ENCODE measurements around the gene CDH23.

Gene CDH23

GRCh38 chr10:71714592-71714991 lies 317.9 kb downstream of the CDH23 start:
- peak overlapping the region; percentile 84 for H3K27ac ChIP-seq
- no peak for DNase-seq (ENCODE audit: low spot score)
- no peak for TF ChIP-seq CTCF (conservative IDR thresholded peaks at IDR 0.05; ENCODE audit: low read depth)
- CTCF ChIA-PET = interaction anchor here (0.7 to 2.1 kb wide), 3 partner anchors 18 to 173 kb away, joined by 3 to 10 read pairs (median 6); partner anchors contain the start of gene VSIR
- POLR2A ChIA-PET (ENCODE audit: low non-redundant PET) = no interaction called here

DNA sequence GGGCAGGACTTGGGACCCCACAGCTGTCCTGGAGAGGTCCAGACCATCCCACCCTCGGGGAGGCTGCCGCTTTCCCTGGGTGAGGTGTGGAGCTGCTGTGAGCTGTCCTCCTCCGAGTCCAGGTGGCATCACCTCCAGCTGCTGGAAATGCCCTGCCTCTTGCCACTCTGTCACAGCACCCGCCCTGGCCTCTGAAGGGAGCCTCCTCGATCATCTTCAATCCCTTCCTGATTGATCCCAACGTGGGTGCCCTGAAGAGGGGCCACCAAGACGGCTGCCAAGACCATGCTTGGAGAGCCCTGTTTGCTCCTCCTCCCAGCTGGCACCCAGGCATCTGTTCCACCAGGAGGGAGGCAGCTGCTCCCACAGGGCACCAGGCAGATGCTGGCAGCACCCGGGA lies 318.3 kb downstream of the CDH23 start:
- CTCF ChIA-PET = interaction anchor here (0.7 to 2.1 kb wide), 3 partner anchors 18 to 173 kb away, joined by 3 to 10 read pairs (median 6); partner anchors contain the start of gene VSIR

DNA sequence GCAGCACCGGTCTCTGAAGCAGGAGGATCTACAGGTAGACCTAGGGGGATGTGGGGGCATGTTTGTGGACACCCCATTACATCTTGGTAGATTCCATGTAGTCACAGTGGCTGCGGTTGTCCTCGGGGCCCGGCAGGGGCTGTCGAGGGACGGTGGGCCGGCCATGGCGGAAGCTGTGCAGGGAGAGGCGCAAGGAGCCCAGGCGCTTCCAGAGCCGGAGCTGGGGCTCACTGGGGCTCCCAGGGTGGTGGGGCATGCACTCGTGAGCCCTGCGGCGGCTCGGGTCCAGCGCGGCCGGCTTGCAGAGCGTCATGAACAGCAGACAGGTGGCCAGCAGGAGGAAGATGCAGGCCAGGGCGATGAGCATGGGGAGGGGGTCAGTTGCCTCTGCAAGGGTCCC lies 319.1 kb downstream of the CDH23 start:
- ChIA-PET CTCF (interaction anchor here (1.3 to 2.1 kb wide), 2 partner anchors 19 to 57 kb away, joined by 6 to 10 read pairs; partner anchors contain the start of gene VSIR), POLR2A (ENCODE audit: low non-redundant PET) (no interaction called here)
- DNase-seq (ENCODE audit: low spot score) = no peak
- H3K27ac ChIP-seq = no peak overlapping the region
- no peak for TF ChIP-seq CTCF (conservative IDR thresholded peaks at IDR 0.05; ENCODE audit: low read depth)

More for the DNA sequence above, 318.3 kb downstream of the CDH23 start:
- no peak for DNase-seq (ENCODE audit: low spot score)
- POLR2A ChIA-PET (ENCODE audit: low non-redundant PET) = no interaction called here
- H3K27ac ChIP-seq = no peak overlapping the region
- no peak for TF ChIP-seq CTCF (conservative IDR thresholded peaks at IDR 0.05; ENCODE audit: low read depth)

DNA sequence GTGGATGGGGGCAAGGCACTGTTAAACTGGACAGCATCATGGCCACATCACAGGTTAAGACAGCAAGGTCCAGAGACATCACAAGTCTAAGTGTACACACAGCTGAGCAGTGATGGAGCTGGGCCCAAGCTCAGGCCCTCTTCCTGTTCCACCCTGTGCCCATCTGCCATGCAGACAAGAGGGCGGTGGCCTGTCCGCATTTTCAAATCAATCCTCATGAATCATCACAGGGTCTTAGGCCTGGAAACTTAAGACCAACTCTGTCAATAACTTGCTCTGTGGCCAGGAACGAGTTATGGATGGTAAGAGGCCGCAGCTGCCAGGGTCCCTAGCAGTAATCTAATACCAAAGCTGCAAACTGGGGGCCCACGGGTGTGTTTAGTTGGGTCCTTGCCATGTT lies 319.7 kb downstream of the CDH23 start:
- ChIA-PET CTCF (interaction anchor here (0.6 to 0.7 kb wide), 2 partner anchors 367 to 377 kb away, joined by 3 read pairs; no protein-coding TSS in a partner anchor), POLR2A (ENCODE audit: low non-redundant PET) (no interaction called here)
- no peak for TF ChIP-seq CTCF (conservative IDR thresholded peaks at IDR 0.05; ENCODE audit: low read depth)
- DNase-seq (ENCODE audit: low spot score) = no peak
- H3K27ac ChIP-seq = no peak overlapping the region

- H3K27ac ChIP-seq = no peak overlapping the region
- TF ChIP-seq CTCF (conservative IDR thresholded peaks at IDR 0.05; ENCODE audit: low read depth) = no peak
- ChIA-PET POLR2A (ENCODE audit: low non-redundant PET) (no interaction called here), CTCF (interaction anchor here (0.6 to 0.7 kb wide), 3 partner anchors 70 to 376 kb away, joined by 3 to 5 read pairs (median 3); no protein-coding TSS in a partner anchor)
- DNase-seq (ENCODE audit: low spot score) = no peak
Measured at GRCh38 chr10:71717056-71717455, 320.3 kb downstream of the CDH23 start.

DNA sequence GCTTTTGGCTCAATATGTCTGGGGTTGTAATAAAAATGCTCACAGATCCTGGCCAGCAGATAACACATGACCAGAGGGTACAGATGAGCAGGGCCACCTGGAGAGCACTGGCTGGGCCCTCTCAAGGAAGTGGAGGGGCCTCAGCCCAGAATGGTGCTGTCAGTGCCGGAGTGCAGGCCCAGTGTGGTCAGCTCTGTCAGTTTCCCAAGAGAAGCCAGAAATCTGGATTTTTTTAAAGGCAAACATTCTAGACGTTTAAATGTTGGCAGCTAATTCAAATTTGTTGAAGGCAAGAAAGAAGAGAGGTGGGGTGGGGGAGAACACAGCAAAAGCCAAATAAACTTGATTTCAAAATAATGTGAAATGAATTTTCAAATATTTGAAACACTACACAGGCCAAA lies 320.8 kb downstream of the CDH23 start:
- H3K27ac ChIP-seq = no peak overlapping the region
- ChIA-PET CTCF (interaction anchor here (0.6 to 0.7 kb wide), 3 partner anchors 19 to 121 kb away, joined by 3 to 5 read pairs (median 3); no protein-coding TSS in a partner anchor), POLR2A (ENCODE audit: low non-redundant PET) (no interaction called here)
- no peak for DNase-seq (ENCODE audit: low spot score)
- no peak for TF ChIP-seq CTCF (conservative IDR thresholded peaks at IDR 0.05; ENCODE audit: low read depth)

Data from RWPE1 (cell line).